BLaER1 treated with 17β-estradiol and CSF1 and Interleukin-3, amounts not matched to agents 10 nM and 100 nM (cell line): ENCODE data around the gene PDE7B.

Experiments used
- H3K27ac ChIP-seq, 11 experiments: shearing (Covaris generic); formaldehyde crosslinking; 2 replicates each; pipeline ENCODE4 v1.8.1; 2022
- H3K27me3 ChIP-seq, 11 experiments: shearing (Covaris generic); formaldehyde crosslinking; 2 replicates each; pipeline ENCODE4 v1.8.1; 2022
- H3K36me3 ChIP-seq, 11 experiments: shearing (Covaris generic); formaldehyde crosslinking; 2 replicates each; pipeline ENCODE4 v1.8.1; 2022
- H3K4me1 ChIP-seq, 10 experiments: shearing (Covaris generic); formaldehyde crosslinking; 2 replicates each; pipeline ENCODE4 v1.8.1; 2022
- H3K4me2 ChIP-seq, 11 experiments: shearing (Covaris generic); formaldehyde crosslinking; 2 replicates each; pipeline ENCODE4 v1.8.1; 2022
- H3K4me3 ChIP-seq, 10 experiments: shearing (Covaris generic); formaldehyde crosslinking; 2 replicates each; pipeline ENCODE4 v1.8.1; 2022
- H3K9ac ChIP-seq, 11 experiments: shearing (Covaris generic); formaldehyde crosslinking; 2 replicates each; pipeline ENCODE4 v1.8.1; 2022
- H3K9me3 ChIP-seq, 11 experiments: shearing (Covaris generic); formaldehyde crosslinking; replicated peaks in 1 of 11; 2 replicates each; pipeline ENCODE4 v1.8.1; 2022
- H4K20me1 ChIP-seq, 11 experiments: shearing (Covaris generic); formaldehyde crosslinking; 2 replicates each; pipeline ENCODE4 v1.8.1; 2022
- Cebpa-rat ChIP-seq, 11 experiments: shearing (Covaris generic); IDR thresholded peaks; 2 replicates each; pipeline ENCODE4 v1.8.1; 2022

Gene PDE7B

DNA sequence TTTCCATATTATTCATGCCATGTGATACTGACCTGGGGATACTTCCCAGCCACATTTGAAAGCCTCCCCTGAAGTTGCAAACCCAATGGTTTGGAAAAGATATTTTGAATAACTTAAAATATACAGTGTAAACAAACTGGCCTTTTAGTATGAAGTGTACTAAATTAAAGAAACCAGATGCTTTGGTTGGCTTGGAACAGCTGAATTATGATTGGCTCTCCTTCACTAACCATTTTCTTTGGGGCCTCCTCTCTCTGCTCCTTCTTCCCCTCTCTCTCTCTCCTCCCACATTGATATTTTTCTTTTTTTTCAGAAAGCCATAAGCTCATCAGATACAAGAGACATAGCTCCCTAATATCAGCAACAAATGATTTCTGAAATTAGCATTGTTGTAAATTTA, 232.0 kb downstream of the PDE7B start:
- Histone ChIP-seq H3K9me3 (no peaks in the 10 kb centered on the region), H4K20me1 (no peaks in the 10 kb centered on the region), H3K27ac (no peak overlapping the region), H3K27me3 (no peaks in the 10 kb centered on the region), H3K4me1 (peaks cover 0 to 9% (median 0%) of the 10 kb centered on the region in 10 experiments; a peak in 3 of 20 replicates), H3K36me3 (no peaks in the 10 kb centered on the region), H3K4me2 (no peak overlapping the region), H3K9ac (no peak overlapping the region), H3K4me3 (no peak overlapping the region)
- no peak for TF ChIP-seq Cebpa-rat (IDR thresholded peaks at IDR 0.05)

DNA sequence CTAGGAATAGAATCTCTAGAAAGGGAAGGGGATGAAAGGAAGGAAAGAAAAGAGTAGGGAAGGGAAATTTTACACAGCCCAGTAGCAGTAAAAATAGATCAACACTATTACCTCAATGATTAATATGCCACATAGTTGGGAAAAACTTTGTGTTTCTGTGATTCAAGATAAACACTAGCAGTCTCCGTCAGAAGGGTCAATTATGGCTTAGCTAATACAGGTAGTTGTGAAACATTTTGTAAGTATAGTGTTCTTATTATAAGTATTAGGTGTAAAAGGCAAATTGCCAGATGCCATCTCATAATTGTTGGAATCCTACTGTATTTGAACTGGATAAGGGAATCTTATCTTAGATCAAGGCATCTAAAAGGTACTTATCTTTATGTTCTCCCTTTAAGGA, 232.9 kb downstream of the PDE7B start:
- Histone ChIP-seq H3K4me2 (no peak overlapping the region), H3K4me3 (no peak overlapping the region), H3K36me3 (no peaks in the 10 kb centered on the region), H4K20me1 (no peaks in the 10 kb centered on the region), H3K27ac (no peak overlapping the region), H3K27me3 (no peaks in the 10 kb centered on the region), H3K9me3 (no peaks in the 10 kb centered on the region), H3K4me1 (peaks cover 0 to 9% (median 0%) of the 10 kb centered on the region in 10 experiments; a peak in 3 of 20 replicates), H3K9ac (no peak overlapping the region)
- no peak for TF ChIP-seq Cebpa-rat (IDR thresholded peaks at IDR 0.05)

DNA sequence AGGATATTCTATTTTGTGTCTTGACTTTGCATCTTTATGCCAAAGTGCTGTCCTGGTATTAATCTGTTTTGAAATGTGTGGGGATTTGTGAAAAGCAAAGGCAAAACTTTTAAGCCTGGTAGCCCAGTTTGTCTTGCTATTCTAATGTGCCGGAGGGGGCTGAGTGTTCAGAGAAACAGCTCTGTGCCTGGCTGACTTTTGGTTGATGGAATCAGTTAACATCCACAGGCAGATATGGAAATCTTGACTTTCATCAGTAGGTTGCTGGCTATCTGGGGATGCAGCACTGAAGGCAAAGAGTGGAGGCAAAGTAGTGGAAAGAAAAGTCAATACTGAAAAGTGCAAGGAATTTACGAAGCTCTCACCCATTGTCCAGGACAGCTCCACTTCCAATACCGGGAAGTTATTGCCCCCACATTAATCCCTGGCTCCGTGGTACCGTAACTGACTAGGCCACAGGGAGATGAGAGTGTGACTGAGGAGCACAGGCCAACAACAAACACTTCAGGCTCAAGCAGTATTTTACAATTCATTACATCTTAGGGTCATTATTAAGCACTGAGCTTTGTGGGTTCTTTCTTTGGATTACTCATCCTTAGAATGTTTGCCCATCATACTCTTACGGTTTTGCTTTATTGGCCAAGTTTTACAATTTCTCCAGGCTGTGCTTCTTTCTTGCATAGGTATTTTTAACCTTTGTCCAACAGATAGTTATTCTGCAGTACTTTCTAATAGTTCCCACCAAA, 234.0 kb downstream of the PDE7B start:
- no peaks in the 10 kb centered on the region for H3K36me3 ChIP-seq
- H3K9ac ChIP-seq = no peak overlapping the region
- H3K9me3 ChIP-seq = no peaks in the 10 kb centered on the region
- no peaks in the 10 kb centered on the region for H3K27me3 ChIP-seq
- H3K4me3 ChIP-seq = no peak overlapping the region
- peaks cover 0 to 9% (median 0%) of the 10 kb centered on the region in 10 experiments; a peak in 3 of 20 replicates for H3K4me1 ChIP-seq
- peak overlapping the region in 2 of 11 experiments; percentile 1 to 17; a peak in 3 of 22 replicates for H3K4me2 ChIP-seq
- no peaks in the 10 kb centered on the region for H4K20me1 ChIP-seq
- no peak overlapping the region for H3K27ac ChIP-seq
- TF ChIP-seq Cebpa-rat (IDR thresholded peaks at IDR 0.05) = no peak

DNA sequence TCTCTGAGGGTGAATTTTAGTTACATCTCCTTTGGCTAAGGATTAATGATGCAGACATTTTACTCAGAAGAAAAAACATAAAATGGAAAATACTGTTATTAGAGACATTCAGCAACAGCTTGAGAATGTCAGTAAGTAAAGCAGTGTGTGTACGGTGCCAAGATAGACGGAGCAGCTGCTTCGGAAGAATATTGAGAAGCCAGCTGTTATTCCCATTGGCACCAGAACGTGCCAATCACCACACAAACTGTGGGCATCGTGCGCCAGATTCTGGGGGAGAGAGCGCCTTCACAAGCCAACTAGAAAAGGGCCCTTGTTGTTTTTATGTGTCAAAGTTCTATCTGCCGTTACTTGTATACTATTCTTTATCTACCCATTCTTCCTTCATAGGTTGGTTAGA, 235.2 kb downstream of the PDE7B start:
- no peaks in the 10 kb centered on the region for H3K27me3 ChIP-seq
- H3K4me2 ChIP-seq = no peak overlapping the region
- H3K9me3 ChIP-seq = no peaks in the 10 kb centered on the region
- peaks cover 0 to 9% (median 0%) of the 10 kb centered on the region in 10 experiments; a peak in 3 of 20 replicates for H3K4me1 ChIP-seq
- no peak for TF ChIP-seq Cebpa-rat (IDR thresholded peaks at IDR 0.05)
- no peaks in the 10 kb centered on the region for H4K20me1 ChIP-seq
- H3K36me3 ChIP-seq = no peaks in the 10 kb centered on the region
- H3K9ac ChIP-seq = no peak overlapping the region
- no peak overlapping the region for H3K4me3 ChIP-seq
- no peak overlapping the region for H3K27ac ChIP-seq

DNA sequence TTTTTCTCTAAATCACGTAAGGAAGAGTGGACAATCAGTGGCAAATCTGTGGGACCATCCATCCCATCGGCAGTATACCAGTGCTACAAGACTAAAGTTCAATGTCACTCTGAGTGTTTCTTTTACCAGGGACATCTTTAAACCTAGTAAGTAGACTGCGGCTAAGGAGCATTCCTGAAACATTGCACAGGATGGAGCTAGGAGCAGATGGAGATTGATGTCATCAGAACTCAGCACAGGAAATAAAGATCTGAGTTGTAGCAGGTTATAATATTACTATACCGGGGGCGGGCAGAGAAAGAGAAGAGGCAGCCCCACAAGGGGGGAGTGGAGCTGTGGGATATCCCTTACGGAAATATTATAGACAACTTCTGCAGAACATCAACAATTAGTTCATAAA, 236.5 kb downstream of the PDE7B start:
- no peaks in the 10 kb centered on the region for H4K20me1 ChIP-seq
- peaks cover 0 to 9% (median 0%) of the 10 kb centered on the region in 10 experiments; a peak in 3 of 20 replicates for H3K4me1 ChIP-seq
- no peak overlapping the region for H3K27ac ChIP-seq
- no peaks in the 10 kb centered on the region for H3K36me3 ChIP-seq
- TF ChIP-seq Cebpa-rat (IDR thresholded peaks at IDR 0.05) = no peak
- H3K27me3 ChIP-seq = no peaks in the 10 kb centered on the region
- no peaks in the 10 kb centered on the region for H3K9me3 ChIP-seq
- H3K4me3 ChIP-seq = no peak overlapping the region
- no peak overlapping the region for H3K9ac ChIP-seq
- H3K4me2 ChIP-seq = no peak overlapping the region

DNA sequence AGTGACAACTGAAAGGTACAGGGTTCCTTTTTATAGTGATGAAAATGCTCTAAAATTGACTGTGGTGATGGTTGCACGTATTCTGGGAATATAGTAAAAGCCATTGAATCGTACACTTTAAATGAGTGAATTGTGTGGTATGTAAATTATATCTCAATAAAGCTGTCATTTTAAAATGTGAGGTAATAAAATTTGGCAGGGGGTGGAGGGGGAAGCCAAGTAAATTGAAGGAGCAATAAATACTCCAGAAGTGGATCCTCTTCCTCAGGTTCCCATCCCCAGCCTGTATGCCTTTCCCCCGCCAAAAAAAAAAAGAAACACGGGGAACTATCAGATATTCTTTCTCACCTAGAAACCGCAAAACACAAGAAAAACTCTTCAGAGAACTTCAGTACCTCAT, 237.2 kb downstream of the PDE7B start:
- H4K20me1 ChIP-seq = no peaks in the 10 kb centered on the region
- no peak overlapping the region for H3K27ac ChIP-seq
- no peak overlapping the region for H3K4me3 ChIP-seq
- H3K4me1 ChIP-seq = peaks cover 0 to 9% (median 0%) of the 10 kb centered on the region in 10 experiments; a peak in 3 of 20 replicates
- H3K9ac ChIP-seq = no peak overlapping the region
- H3K4me2 ChIP-seq = no peak overlapping the region
- no peaks in the 10 kb centered on the region for H3K27me3 ChIP-seq
- H3K36me3 ChIP-seq = no peaks in the 10 kb centered on the region
- no peaks in the 10 kb centered on the region for H3K9me3 ChIP-seq
- no peak for TF ChIP-seq Cebpa-rat (IDR thresholded peaks at IDR 0.05)

DNA sequence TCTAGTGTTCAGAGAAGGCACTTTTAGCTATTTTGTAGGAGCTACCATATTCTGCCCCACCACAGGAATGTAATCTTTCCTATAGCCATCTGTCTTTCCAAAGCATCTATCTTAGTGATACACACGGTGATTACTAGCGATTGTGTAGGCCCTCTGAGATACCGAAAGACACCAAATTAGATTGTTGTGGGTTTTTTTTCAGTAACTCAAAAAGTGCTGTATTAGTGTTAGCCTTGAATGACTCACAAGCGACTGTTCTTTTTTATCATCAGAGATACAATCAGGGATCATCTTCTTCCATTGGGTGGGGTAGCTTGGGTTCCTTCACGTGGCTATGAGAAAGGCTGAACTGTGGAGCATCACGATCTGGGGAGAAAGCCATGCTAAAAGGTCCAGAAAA, 238.4 kb downstream of the PDE7B start:
- Histone ChIP-seq H3K4me2 (no peak overlapping the region), H3K4me3 (no peak overlapping the region), H3K27ac (no peak overlapping the region), H3K27me3 (no peaks in the 10 kb centered on the region), H3K36me3 (no peaks in the 10 kb centered on the region), H3K9me3 (peaks cover 0 to 6% (median 0%) of the 10 kb centered on the region in 11 experiments; a peak in 1 of 22 replicates), H3K4me1 (peaks cover 0 to 7% (median 0%) of the 10 kb centered on the region in 10 experiments; a peak in 3 of 20 replicates), H3K9ac (no peak overlapping the region), H4K20me1 (no peaks in the 10 kb centered on the region)
- no peak for TF ChIP-seq Cebpa-rat (IDR thresholded peaks at IDR 0.05)

DNA sequence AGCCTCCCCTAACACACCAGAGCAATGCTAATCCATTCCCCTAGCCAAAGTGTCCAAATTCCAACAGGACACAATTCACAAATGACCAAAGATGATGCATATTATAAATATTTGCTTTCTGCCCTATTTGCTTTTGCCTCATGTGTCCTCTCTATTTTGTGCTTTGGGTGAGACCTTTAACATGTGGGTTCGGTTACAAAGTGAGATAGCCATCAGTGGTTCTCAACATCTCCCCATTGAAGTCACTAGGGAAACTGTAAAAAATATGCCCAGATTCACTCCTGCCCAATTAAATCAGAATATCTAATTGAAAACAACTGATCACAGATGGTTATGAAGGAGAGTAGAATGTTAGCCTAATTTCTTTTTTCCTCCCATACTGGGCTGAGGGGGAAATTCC, 239.4 kb downstream of the PDE7B start:
- H3K9ac ChIP-seq = no peak overlapping the region
- H3K36me3 ChIP-seq = no peaks in the 10 kb centered on the region
- no peaks in the 10 kb centered on the region for H4K20me1 ChIP-seq
- H3K4me3 ChIP-seq = no peak overlapping the region
- no peak overlapping the region for H3K4me2 ChIP-seq
- no peaks in the 10 kb centered on the region for H3K27me3 ChIP-seq
- no peak for TF ChIP-seq Cebpa-rat (IDR thresholded peaks at IDR 0.05)
- H3K4me1 ChIP-seq = no peaks in the 10 kb centered on the region
- peaks cover 0 to 6% (median 0%) of the 10 kb centered on the region in 11 experiments; a peak in 1 of 22 replicates for H3K9me3 ChIP-seq
- no peak overlapping the region for H3K27ac ChIP-seq

DNA sequence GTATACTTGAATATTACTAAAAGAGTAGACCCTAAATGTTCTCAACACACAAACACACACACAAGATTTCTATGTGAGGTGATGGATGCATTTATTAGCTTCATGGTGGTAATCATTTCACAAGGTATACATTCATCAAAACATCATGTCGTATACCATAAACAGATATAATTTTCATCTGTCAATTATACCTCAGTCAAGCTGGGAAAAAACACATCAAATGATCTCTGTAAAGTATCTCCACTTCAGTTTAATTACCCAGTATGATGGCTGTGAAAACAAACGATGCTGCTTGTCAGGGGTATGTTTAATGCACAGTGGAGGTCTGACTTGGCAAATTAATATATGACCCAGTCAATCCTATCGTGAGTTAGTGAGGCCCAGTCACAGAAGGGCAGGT, 241.4 kb downstream of the PDE7B start:
- no peak for TF ChIP-seq Cebpa-rat (IDR thresholded peaks at IDR 0.05)
- H3K9me3 ChIP-seq = peaks cover 0 to 6% (median 0%) of the 10 kb centered on the region in 11 experiments; a peak in 1 of 22 replicates
- no peaks in the 10 kb centered on the region for H3K36me3 ChIP-seq
- H3K4me2 ChIP-seq = no peak overlapping the region
- H3K4me3 ChIP-seq = no peak overlapping the region
- no peak overlapping the region for H3K27ac ChIP-seq
- H4K20me1 ChIP-seq = no peaks in the 10 kb centered on the region
- no peaks in the 10 kb centered on the region for H3K4me1 ChIP-seq
- no peak overlapping the region for H3K9ac ChIP-seq
- H3K27me3 ChIP-seq = no peaks in the 10 kb centered on the region

DNA sequence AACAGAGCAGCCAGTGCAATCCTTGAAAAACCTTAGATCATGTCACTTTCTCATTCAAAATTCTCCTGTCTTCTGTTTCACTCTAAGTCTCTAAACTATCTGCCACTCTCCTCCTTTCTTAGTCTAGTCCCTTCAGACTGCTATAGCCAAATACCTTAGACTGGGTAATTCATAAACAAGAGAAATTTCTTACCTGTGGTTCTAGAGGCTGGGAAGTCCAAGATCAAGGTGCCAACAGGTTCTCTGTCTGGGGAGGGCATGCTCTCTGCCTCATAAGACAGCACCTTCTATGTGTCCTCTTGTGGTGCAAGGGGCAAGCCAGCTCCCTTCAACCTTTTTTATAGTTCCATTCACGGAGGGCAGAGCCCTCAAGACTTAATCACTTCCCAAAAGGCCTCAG, 242.3 kb downstream of the PDE7B start:
- H3K27ac ChIP-seq = no peak overlapping the region
- no peaks in the 10 kb centered on the region for H3K4me1 ChIP-seq
- H3K36me3 ChIP-seq = no peaks in the 10 kb centered on the region

More for the DNA sequence above, 242.3 kb downstream of the PDE7B start:
- no peak overlapping the region for H3K9ac ChIP-seq
- H4K20me1 ChIP-seq = no peaks in the 10 kb centered on the region
- H3K27me3 ChIP-seq = no peaks in the 10 kb centered on the region
- no peak for TF ChIP-seq Cebpa-rat (IDR thresholded peaks at IDR 0.05)
- H3K4me2 ChIP-seq = no peak overlapping the region
- H3K4me3 ChIP-seq = no peak overlapping the region
- H3K9me3 ChIP-seq = peaks cover 0 to 6% (median 0%) of the 10 kb centered on the region in 11 experiments; a peak in 1 of 22 replicates
